ENCODE data around the gene SOX21.

Gene SOX21

GRCh38 chr13:94717916-94718315 lies 5.6 kb upstream of the SOX21 start:
- no peak for TF ChIP-seq CTCF (IDR thresholded peaks at IDR 0.05)
- Mint-ChIP-seq H3K4me1 (no peaks in the 10 kb centered on the region), H3K36me3 (ENCODE audit: low read depth) (no peaks in the 10 kb centered on the region), H3K27me3 (ENCODE audit: low read depth, poor library complexity) (peaks cover 58% of the 10 kb centered on the region), H3K4me3 (no peak overlapping the region), H3K9me3 (no peaks in the 10 kb centered on the region), H3K27ac (no peak overlapping the region)
- no peak for DNase-seq

GRCh38 chr13:94716016-94716415 lies 3.7 kb upstream of the SOX21 start:
- Mint-ChIP-seq H3K4me1 (peaks cover 5% of the 10 kb centered on the region), H3K27ac (no peak overlapping the region), H3K27me3 (ENCODE audit: low read depth, poor library complexity) (peaks cover 69% of the 10 kb centered on the region), H3K36me3 (ENCODE audit: low read depth) (no peaks in the 10 kb centered on the region), H3K9me3 (no peaks in the 10 kb centered on the region), H3K4me3 (no peak overlapping the region)
- peak; percentile 16 for TF ChIP-seq CTCF (IDR thresholded peaks at IDR 0.05)
- DNase-seq: no peak

GRCh38 chr13:94713561-94714182 lies 1.3 kb upstream of the SOX21 start:
- H3K4me3 Mint-ChIP-seq: peak overlapping the region; percentile 40
- TF ChIP-seq CTCF (IDR thresholded peaks at IDR 0.05): no peak
- H3K9me3 Mint-ChIP-seq: no peaks in the 10 kb centered on the region
- peaks cover 13% of the 10 kb centered on the region for H3K4me1 Mint-ChIP-seq
- H3K27ac Mint-ChIP-seq: no peak overlapping the region
- peaks cover 88% of the 10 kb centered on the region for H3K27me3 Mint-ChIP-seq (ENCODE audit: low read depth, poor library complexity)
- no peaks in the 10 kb centered on the region for H3K36me3 Mint-ChIP-seq (ENCODE audit: low read depth)
- no peak for DNase-seq

GRCh38 chr13:94712812-94713560 lies 641 bp upstream of the SOX21 start:
- peaks cover 94% of the 10 kb centered on the region for H3K27me3 Mint-ChIP-seq (ENCODE audit: low read depth, poor library complexity)

GRCh38 chr13:94711561-94712286 lies 621 bp downstream of the SOX21 start:
- no peak for DNase-seq
- Mint-ChIP-seq H3K27ac (no peak overlapping the region), H3K36me3 (ENCODE audit: low read depth) (no peaks in the 10 kb centered on the region), H3K4me3 (peak overlapping the region; percentile 77), H3K9me3 (no peaks in the 10 kb centered on the region), H3K27me3 (ENCODE audit: low read depth, poor library complexity) (peaks cover 94% of the 10 kb centered on the region), H3K4me1 (peaks cover 25% of the 10 kb centered on the region)
- no peak for TF ChIP-seq CTCF (IDR thresholded peaks at IDR 0.05)

More at GRCh38 chr13:94712812-94713560, 641 bp upstream of the SOX21 start:
- H3K36me3 Mint-ChIP-seq (ENCODE audit: low read depth): no peaks in the 10 kb centered on the region
- H3K27ac Mint-ChIP-seq: no peak overlapping the region
- TF ChIP-seq CTCF (IDR thresholded peaks at IDR 0.05): no peak
- H3K9me3 Mint-ChIP-seq: no peaks in the 10 kb centered on the region
- DNase-seq: peak; percentile 68
- H3K4me3 Mint-ChIP-seq: peak overlapping the region; percentile 77
- peaks cover 19% of the 10 kb centered on the region for H3K4me1 Mint-ChIP-seq
